Heart left ventricle (tissue), 13 donors: ENCODE results near the gene GATAD2B.

Experiments
- POLR2A ChIP-seq, 2 donors: fragments of 450-650 bp; IDR thresholded peaks; one replicate each; pipeline ENCODE4 v1.6.1; 2017; ENCODE audit warnings: antibody characterized with exemption in 2 of 2, mild to moderate bottlenecking in 2 of 2, moderate library complexity in 2 of 2
- TF ChIP-seq, protein P1 (sequence below), 12 donors: fragments of 200-600 bp; sonication (generic) in 4 of 12; IDR thresholded peaks; one replicate each; pipeline versions ENCODE4 v1.5.0 to v1.8.0; 2018 to 2022; ENCODE audit warnings: antibody characterized with exemption in 12 of 12, mild to moderate bottlenecking in 5 of 12
- donor health status: ischemic (EF 13 %, LVEDD 7.1; RV severe dilation, severe dysfunction).
- donor health status: DM: no; HTN: yes; CAD: no.
- donor health status: DM: no; HTN: no; CAD: no.
- donor health status: ischemic (EF 25% LVEDD 6.9; RV normal size, moderate dysfunction).
- donor health status: ischemic (EF 25% LVEDD 5.7; RV mildly dilated, moderate dysfunction).
- donor health status: ischemic (EF 35%, LVEDD 5.7; RV mildly dilated, moderate dysfunction).
- donor health status: nonischemic (EF 11% LVEDD 7.7; RV severe dilation, severe dysfunction).
- donor health status: DM: yes; HTN: yes; CAD: no.
- donor health status: PGD.
- donor health status: ischemic (EF 29% LVEDD 5.4; RV normal size, mild dysfunction).
- donor health status: nonischemic (EF 23%, LVEDD 6.1; RV moderate dilation, normal function).

GRCh38 chr1:153776845-153777370 lies 145.9 kb downstream of the GATAD2B start:
- TF ChIP-seq, protein P1, sequence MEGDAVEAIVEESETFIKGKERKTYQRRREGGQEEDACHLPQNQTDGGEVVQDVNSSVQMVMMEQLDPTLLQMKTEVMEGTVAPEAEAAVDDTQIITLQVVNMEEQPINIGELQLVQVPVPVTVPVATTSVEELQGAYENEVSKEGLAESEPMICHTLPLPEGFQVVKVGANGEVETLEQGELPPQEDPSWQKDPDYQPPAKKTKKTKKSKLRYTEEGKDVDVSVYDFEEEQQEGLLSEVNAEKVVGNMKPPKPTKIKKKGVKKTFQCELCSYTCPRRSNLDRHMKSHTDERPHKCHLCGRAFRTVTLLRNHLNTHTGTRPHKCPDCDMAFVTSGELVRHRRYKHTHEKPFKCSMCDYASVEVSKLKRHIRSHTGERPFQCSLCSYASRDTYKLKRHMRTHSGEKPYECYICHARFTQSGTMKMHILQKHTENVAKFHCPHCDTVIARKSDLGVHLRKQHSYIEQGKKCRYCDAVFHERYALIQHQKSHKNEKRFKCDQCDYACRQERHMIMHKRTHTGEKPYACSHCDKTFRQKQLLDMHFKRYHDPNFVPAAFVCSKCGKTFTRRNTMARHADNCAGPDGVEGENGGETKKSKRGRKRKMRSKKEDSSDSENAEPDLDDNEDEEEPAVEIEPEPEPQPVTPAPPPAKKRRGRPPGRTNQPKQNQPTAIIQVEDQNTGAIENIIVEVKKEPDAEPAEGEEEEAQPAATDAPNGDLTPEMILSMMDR (IDR thresholded peaks at IDR 0.05) = no peak
- TF ChIP-seq POLR2A (IDR thresholded peaks at IDR 0.05) = no peak
